Neural progenitor cell (in vitro differentiated cells): Measurements from ENCODE around the gene NPHP4. TPM values are rescaled to one million over a fixed set of nuclear protein-coding genes. Genes with fewer than 3 reads are reported as not detected.

Experiments
- DNase-seq: peaks from one replicate; pipeline ENCODE4 v3.0.0-alpha.2; 2016; ENCODE audit warnings: low spot score
- H2AFZ ChIP-seq: fragments of 200-600 bp; sonication (generic); replicated peaks from 2 replicates; pipeline ENCODE4 v1.6.1; 2016; ENCODE audit warnings: antibody characterized with exemption
- H3F3A ChIP-seq: fragments of 200-600 bp; sonication (generic); 2 replicates; pipeline ENCODE4 v1.6.1; 2016; ENCODE audit warnings: antibody characterized with exemption, low read depth
- H3K27ac ChIP-seq: fragments of 200-600 bp; sonication (generic); 2 replicates; pipeline ENCODE4 v1.5.1; 2016; ENCODE audit warnings: mild to moderate bottlenecking
- H3K27me3 ChIP-seq: fragments of 200-600 bp; sonication (generic); 2 replicates; pipeline ENCODE4 v1.6.1; 2016; ENCODE audit warnings: mild to moderate bottlenecking, moderate library complexity
- H3K36me3 ChIP-seq: fragments of 200-600 bp; sonication (generic); 2 replicates; pipeline ENCODE4 v1.5.1; 2016
- H3K4me1 ChIP-seq: fragments of 200-600 bp; sonication (generic); 2 replicates; pipeline ENCODE4 v1.6.1; 2016; ENCODE audit warnings: mixed run types
- H3K4me2 ChIP-seq: fragments of 200-600 bp; sonication (generic); 2 replicates; pipeline ENCODE4 v1.6.1; 2016
- H3K4me3 ChIP-seq: fragments of 200-600 bp; sonication (generic); 2 replicates; pipeline ENCODE4 v1.5.1; 2016
- H3K79me2 ChIP-seq: fragments of 200-600 bp; sonication (generic); 2 replicates; pipeline ENCODE4 v1.6.1; 2016; ENCODE audit warnings: low read depth
- H3K9ac ChIP-seq: fragments of 200-600 bp; sonication (generic); 2 replicates; pipeline ENCODE4 v1.6.1; 2016
- H3K9me3 ChIP-seq: fragments of 200-600 bp; sonication (generic); 2 replicates; pipeline ENCODE4 v1.5.1; 2016; ENCODE audit warnings: low read depth
- H4K20me1 ChIP-seq: fragments of 200-600 bp; sonication (generic); 2 replicates; pipeline ENCODE4 v1.6.1; 2016; ENCODE audit warnings: low read depth
- H3K27ac Mint-ChIP-seq: 3 replicates; pipeline ENCODE4 v1.8.0; 2021; ENCODE audit warnings: mixed read lengths
- H3K27me3 Mint-ChIP-seq: 2 replicates; pipeline ENCODE4 v1.8.0; 2022; ENCODE audit warnings: low read depth, mild to moderate bottlenecking, inconsistent platforms, moderate library complexity, mixed read lengths; ENCODE audit not compliant: insufficient read depth
- H3K36me3 Mint-ChIP-seq: 3 replicates; pipeline ENCODE4 v1.8.0; 2021; ENCODE audit warnings: mixed read lengths
- H3K4me1 Mint-ChIP-seq: 3 replicates; pipeline ENCODE4 v1.8.0; 2021; ENCODE audit warnings: mixed read lengths
- H3K4me3 Mint-ChIP-seq: 3 replicates; pipeline ENCODE4 v1.8.0; 2021; ENCODE audit warnings: mild to moderate bottlenecking, moderate library complexity, mixed read lengths
- H3K9me3 Mint-ChIP-seq: 3 replicates; pipeline ENCODE4 v1.8.0; 2020; ENCODE audit warnings: mixed read lengths
- EZH2 ChIP-seq: fragments of 200-600 bp; sonication (generic); IDR thresholded peaks from 2 replicates; pipeline ENCODE4 v1.6.1; 2017; ENCODE audit warnings: antibody characterized with exemption, mild to moderate bottlenecking, moderate library complexity
- EZH2phosphoT487 ChIP-seq: fragments of 200-600 bp; sonication (generic); IDR thresholded peaks from 2 replicates; pipeline ENCODE4 v1.6.1; 2017; ENCODE audit warnings: antibody characterized with exemption
- total RNA-seq: library from RNA; depleted of rRNA; stranded (reverse); fragments of >200 nt; gene quantifications from 2 replicates; pipeline ENCODE4 v1.2.3, GENCODE V29; 2015; ENCODE audit warnings: low replicate concordance
- TF ChIP-seq, protein P1 (sequence below): fragments of 200-600 bp; sonication (generic); IDR thresholded peaks from 2 replicates; pipeline ENCODE4 v1.5.1; 2017; ENCODE audit warnings: antibody characterized with exemption, mild to moderate bottlenecking

The NPHP4 gene
- total RNA-seq, 1 donor from 2014 or later, result 8.9 TPM

GRCh38 chr1:5960336-5960735 is 31.9 kb downstream of the NPHP4 start:
- H3K4me3 ChIP-seq, result no peak overlapping the region
- no peak overlapping the region for H3K9ac ChIP-seq
- no peaks in the 10 kb centered on the region for H3K4me1 ChIP-seq
- no peaks in the 10 kb centered on the region for H3K36me3 ChIP-seq
- Mint-ChIP-seq H3K9me3 (no peaks in the 10 kb centered on the region), H3K36me3 (peaks cover 34% of the 10 kb centered on the region), H3K4me1 (no peaks in the 10 kb centered on the region), H3K27ac (no peak overlapping the region), H3K4me3 (no peak overlapping the region), H3K27me3 (peaks cover 2% of the 10 kb centered on the region)
- no peak for TF ChIP-seq EZH2phosphoT487
- TF ChIP-seq, protein P1, sequence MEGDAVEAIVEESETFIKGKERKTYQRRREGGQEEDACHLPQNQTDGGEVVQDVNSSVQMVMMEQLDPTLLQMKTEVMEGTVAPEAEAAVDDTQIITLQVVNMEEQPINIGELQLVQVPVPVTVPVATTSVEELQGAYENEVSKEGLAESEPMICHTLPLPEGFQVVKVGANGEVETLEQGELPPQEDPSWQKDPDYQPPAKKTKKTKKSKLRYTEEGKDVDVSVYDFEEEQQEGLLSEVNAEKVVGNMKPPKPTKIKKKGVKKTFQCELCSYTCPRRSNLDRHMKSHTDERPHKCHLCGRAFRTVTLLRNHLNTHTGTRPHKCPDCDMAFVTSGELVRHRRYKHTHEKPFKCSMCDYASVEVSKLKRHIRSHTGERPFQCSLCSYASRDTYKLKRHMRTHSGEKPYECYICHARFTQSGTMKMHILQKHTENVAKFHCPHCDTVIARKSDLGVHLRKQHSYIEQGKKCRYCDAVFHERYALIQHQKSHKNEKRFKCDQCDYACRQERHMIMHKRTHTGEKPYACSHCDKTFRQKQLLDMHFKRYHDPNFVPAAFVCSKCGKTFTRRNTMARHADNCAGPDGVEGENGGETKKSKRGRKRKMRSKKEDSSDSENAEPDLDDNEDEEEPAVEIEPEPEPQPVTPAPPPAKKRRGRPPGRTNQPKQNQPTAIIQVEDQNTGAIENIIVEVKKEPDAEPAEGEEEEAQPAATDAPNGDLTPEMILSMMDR, result no peak
- no peak for TF ChIP-seq EZH2
- H3K27me3 ChIP-seq, result no peaks in the 10 kb centered on the region
- H3F3A ChIP-seq, result no peaks in the 10 kb centered on the region
- no peak overlapping the region for H2AFZ ChIP-seq
- H3K4me2 ChIP-seq, result no peak overlapping the region
- no peak for DNase-seq
- H3K9me3 ChIP-seq, result no peaks in the 10 kb centered on the region
- H3K79me2 ChIP-seq, result no peaks in the 10 kb centered on the region
- H3K27ac ChIP-seq, result no peak overlapping the region
- no peaks in the 10 kb centered on the region for H4K20me1 ChIP-seq

DNA sequence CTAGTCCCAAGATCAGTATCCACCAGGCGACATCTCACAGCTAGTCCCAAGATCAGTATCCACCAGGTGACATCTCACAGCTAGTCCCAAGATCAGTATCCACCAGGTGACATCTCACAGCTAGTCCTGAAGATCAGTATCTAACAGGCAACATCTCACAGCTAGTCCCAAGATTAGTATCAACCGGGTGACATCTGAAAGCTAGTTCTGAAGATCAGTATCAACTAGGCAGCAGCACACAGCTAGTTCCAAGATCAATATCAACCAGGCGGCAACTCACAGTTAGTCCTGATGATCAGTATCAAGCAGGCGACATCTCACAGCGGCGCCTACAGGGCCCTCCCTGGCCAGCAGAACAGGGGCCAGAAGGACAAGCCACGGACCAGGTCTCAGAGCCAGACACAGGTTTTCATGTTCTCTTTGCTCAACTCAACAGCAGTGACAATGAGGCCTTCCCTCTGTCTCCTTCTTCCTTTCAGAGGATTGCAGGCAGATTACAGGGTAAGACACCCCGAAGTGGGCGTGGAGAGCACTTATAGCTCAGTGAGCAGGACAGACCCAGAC is 32.5 kb downstream of the NPHP4 start:
- H3K9ac ChIP-seq, result no peak overlapping the region
- Mint-ChIP-seq H3K9me3 (no peaks in the 10 kb centered on the region), H3K27ac (no peak overlapping the region), H3K4me1 (no peaks in the 10 kb centered on the region), H3K4me3 (no peak overlapping the region), H3K27me3 (peaks cover 2% of the 10 kb centered on the region), H3K36me3 (peaks cover 35% of the 10 kb centered on the region)
- H2AFZ ChIP-seq, result no peak overlapping the region
- H3K4me3 ChIP-seq, result no peak overlapping the region
- no peaks in the 10 kb centered on the region for H3K9me3 ChIP-seq
- H3K27me3 ChIP-seq, result no peaks in the 10 kb centered on the region
- H3K27ac ChIP-seq, result no peak overlapping the region
- no peak for DNase-seq
- no peaks in the 10 kb centered on the region for H3K79me2 ChIP-seq
- H3K4me2 ChIP-seq, result no peak overlapping the region
- no peaks in the 10 kb centered on the region for H3K36me3 ChIP-seq
- no peaks in the 10 kb centered on the region for H4K20me1 ChIP-seq
- no peaks in the 10 kb centered on the region for H3K4me1 ChIP-seq
- no peaks in the 10 kb centered on the region for H3F3A ChIP-seq
- no peak for TF ChIP-seq EZH2
- TF ChIP-seq, protein P1, result no peak
- no peak for TF ChIP-seq EZH2phosphoT487

- no peak for DNase-seq
- Histone ChIP-seq H3K4me2 (no peak overlapping the region), H3K27ac (no peak overlapping the region), H3K27me3 (no peaks in the 10 kb centered on the region), H3K9me3 (no peaks in the 10 kb centered on the region), H3K79me2 (no peaks in the 10 kb centered on the region), H4K20me1 (no peaks in the 10 kb centered on the region), H3K36me3 (peaks cover 1% of the 10 kb centered on the region), H3K4me1 (no peaks in the 10 kb centered on the region), H3K4me3 (no peak overlapping the region), H2AFZ (no peak overlapping the region), H3F3A (no peaks in the 10 kb centered on the region), H3K9ac (no peak overlapping the region)
- Mint-ChIP-seq H3K4me1 (no peaks in the 10 kb centered on the region), H3K27me3 (peaks cover 2% of the 10 kb centered on the region), H3K36me3 (peaks cover 33% of the 10 kb centered on the region), H3K4me3 (no peak overlapping the region), H3K27ac (no peak overlapping the region), H3K9me3 (no peaks in the 10 kb centered on the region)
- TF ChIP-seq EZH2 (no peak), EZH2phosphoT487 (no peak)
- TF ChIP-seq, protein P1, result no peak
These were observed 33.1 kb downstream of the NPHP4 start for GRCh38 chr1:5959087-5959486.
